GM19025 (cell line): ENCODE data around the gene KIF3A.

Experiments used
- ATAC-seq: cut with Tn5 transposase; IDR thresholded peaks from one replicate; pipeline ENCODE4 v1.9.1; 2021; ENCODE audit warnings: mild to moderate bottlenecking, low read depth, moderate library complexity; ENCODE audit not compliant: unreplicated experiment

The KIF3A gene

DNA sequence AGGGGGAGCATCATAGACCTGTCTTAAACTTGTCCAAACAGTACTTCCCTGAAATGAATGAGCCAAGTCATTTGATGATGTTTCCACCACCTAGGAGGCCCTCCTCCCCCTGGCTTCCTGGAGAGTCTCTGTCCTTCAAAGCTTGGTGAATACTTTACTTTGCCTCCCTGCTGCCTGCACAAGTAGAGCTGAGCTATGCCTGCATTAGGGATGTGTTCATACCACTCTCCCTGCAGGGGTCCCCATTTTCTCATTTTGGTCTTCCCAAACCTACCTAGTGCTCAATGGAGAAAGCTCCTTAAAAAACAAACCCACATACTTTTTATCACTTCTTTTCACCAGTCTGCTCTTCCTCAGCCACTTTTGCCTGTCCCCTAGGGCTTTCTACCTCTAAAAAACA, 17.6 kb upstream of the KIF3A start:
- ATAC-seq, result no peak

DNA sequence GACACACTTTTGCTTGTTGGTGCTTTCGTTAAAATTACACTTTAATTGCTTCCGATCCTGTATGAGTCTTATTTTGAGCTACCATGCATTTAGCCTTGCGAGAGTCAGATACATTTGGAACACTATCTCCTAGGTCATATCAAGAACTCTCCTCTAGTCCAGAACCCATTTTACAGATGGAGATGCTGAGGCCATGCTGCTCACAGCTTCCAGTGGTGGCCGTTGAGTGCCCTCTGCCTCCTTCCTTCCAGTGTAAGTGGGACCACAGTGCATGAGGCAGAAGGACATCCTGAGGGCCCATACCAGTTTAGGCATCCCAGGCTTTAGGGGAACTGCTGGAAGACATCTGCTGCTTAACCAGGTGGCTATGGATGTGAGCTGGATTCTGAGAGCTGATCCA, 16.8 kb upstream of the KIF3A start:
- ATAC-seq, result no peak

DNA sequence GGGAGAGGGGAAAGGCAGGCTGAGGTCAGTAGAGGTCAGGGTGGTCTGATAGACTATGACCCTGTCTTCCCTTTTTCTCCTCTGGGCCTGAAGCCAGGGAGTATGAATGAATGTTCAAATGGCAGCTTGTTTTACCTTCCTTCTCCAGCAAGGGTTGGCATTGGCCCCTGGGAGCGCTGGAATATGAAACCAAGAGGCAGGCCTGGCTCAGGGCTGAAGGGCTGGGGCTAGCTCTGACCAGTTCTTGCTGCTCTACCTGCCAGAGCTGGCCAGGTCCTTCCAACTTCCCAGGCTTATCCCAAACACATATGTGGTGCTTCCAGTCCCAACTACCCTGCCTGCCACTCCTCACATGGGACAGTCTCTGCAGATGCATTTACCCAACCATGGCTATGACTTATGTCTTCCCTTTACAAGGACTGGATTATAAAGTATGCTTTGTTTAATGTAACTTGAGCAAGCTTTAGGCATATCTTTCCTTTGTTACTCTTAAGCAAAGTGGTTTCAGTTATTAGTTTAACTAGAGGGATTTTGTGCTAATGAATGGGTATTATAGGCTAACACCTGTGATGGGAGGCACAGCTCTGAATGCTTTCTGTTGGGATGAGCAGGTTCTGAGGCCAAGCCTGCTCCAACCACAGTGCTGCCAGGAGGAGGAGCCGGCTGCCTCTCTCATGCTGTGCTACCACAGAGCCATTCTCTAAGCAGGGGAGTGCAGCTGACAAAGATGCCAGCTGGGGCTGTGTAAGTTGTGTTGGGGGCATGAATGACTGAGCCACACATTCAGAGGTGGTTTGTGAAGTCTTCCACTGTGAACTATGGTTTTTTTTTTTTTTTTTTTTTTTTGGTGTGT, 16.0 kb upstream of the KIF3A start:
- ATAC-seq, result no peak

DNA sequence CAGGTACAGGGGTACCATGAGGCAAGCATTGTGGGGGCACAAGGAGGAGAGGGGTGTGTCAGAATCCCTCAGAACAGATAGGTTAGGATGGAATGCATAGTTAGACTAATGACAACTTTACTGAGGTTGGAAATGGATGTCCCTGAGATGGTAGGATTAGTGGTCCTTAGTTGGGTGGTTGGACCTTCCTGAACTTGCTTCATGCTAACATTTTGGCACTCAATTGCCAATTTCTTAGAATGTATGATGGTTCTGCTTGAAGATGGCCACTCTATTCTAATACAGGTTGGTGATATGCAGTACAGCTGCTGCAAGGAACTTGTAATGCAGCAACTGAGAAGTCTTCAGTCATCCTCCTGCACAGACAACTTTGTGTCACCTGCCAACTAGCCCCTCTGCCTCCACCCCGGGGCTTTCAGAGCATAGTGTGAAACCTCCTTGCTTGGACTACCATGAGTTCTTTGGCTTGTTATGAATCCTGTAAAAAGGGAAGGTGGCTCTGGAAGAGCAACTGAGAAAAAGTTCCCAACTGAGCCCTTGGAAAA, 15.3 kb upstream of the KIF3A start:
- ATAC-seq, result no peak

DNA sequence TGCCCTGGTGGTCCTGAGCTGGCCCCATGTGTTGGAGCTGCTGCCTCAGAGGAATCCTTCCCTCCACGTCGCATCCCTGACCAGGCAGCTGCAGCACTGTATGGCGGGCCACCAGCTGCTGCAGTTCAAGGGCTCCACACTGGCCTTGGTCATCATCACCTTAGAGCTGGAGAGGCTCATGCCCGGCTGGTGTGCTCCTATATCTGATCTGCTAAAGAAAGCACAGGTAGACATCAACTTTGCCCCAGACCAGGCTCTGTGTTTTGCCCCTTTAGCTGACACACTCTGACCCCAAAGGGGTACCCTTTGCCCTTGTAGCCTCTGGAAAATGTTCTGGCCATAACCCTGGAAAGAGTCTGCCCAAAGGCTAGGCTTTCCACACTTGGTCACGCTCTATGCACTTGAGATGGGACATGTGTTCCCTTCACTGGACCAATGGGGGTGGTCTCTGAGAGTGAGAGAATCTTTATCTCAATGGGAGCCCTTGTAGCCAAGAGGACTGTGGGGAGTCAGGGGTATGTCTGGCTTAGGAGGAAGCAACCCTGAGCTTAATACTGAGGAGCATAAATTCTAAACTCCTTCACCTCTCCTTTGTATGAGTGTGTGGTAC, 14.7 kb upstream of the KIF3A start:
- no peak for ATAC-seq

DNA sequence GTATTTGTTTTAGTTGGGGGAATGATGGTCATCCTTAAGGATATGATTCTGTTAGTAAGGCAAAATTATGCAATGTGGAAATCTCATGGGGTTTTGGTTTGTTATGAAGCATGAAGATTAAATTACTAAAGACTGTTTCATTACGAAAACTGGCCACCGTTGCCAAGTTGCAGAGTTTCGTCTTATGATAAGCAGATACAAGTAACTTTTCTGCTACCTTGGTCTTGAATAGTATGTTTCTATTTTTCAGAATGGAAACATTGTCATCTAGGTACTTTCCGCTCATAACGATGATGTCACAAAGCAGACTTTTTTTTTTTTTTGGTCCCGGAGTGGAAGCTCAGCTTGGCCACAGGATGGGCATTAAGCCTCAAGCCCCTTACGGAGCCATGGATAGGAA, 14.1 kb upstream of the KIF3A start:
- ATAC-seq, result no peak

DNA sequence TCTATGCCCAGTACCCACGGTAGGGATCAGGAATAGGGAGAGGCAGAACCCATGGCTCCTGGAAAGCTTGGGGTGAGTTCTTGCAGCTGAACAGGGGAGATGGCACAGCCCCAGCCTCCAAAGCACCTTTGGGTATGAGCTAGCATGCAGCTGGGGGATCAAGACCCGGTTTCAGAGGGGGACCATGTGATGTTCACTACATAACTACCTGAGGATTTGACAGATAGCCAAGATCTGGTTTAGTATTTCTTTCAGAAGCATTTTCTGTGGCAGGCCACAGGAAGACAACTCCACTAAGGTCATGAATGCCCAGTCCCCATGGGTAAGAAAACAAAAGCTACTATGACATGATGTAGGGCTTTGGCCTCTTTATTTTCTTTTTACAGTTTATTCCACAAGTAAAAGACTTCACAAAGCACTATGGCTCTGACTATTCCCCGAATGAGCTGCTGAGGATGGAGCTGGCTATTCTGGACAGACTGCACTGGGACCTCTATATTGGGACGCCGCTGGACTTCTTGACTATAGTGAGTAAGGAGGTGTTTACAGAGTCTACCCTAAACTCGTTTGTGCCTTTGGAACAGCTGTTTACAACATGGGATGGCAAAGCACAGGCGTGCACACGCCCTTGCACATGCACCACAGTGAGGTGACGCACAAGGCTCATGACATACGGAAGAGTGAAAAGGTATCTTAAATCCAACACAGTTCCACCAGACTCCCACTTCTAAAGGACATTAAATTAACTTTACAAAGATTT, 13.3 kb upstream of the KIF3A start:
- peak; percentile 42 for ATAC-seq

DNA sequence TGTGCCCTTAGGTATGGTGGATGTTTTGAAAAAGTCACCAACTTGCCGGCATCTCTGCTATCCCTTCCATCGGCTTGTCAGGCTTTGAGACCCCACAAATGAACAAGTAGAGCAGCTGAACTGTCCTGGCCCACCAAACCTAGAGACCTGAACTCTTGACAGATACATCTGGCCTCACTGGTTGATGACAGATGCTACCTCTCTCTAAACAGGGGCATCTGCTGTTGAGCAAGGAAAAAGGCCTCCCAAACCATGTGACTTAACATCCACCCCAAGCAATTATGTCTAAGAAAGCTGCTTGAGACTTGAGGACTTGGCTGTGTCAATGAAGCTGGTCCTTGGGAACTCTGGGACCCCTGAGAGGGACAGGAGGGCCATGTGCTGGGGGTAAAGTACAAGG, 12.2 kb upstream of the KIF3A start:
- no peak for ATAC-seq

DNA sequence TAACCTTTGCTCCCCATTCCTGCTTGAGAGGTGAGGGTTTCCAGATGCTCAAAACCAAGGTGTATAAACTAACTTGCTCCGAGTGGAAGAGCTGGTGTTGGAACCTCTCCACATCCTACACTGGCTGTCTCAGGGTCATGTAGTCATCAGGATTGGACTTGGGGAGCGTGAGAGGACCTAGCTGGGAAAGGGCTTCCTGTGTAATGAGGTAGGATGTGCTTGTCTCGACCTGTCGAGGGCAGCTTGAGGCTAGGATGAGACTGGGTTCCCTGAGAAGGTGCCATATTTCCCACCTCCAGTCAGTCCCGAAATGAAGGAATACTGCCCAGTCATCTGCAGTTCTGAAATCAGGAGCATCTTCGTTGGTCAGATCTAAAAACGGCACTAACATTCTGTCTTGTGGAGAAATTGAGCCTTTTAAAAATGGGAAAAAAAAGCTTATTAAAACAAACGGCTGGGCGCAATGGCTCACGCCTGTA, 11.2 kb upstream of the KIF3A start:
- ATAC-seq, result no peak

DNA sequence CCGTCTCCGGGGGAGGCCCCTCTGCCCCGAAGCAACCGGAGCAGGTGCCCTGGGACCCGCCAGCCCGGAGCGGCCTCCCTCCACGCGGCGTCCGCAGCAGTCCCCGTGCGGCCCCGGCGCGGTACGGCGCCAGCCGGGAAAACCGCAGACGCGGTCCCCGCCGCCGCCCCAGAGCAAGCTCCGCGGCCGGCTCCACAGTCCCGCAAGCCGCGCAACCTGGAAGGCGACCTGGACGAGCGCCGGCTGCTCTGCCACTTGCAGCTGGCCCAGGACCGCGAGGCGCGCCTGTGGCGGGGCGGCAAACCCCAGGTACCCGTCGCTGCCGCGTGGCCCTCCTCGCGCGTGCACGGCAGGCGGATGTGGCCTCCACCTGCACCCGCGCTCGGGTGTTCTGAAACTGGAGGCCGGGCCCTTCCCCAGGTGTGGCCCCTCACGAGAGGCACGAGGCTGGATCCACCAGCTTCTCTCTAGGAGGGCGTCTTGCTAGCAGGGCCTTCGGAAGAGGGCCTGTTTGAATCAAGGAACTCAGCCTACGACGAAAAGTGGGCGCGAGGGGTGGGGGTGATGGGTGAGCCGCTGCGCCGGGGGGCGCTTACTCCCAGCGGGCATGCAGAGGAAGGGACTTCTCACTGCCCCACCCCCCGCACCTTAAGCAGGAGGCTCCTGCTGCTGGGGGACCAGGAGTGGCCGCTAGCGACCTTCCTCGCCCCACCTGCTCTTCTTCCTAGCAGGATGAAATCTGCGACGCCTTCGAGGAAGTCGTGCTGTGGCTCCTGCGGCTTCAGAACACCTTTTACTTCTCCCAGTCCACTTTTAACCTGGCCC, 10.5 kb upstream of the KIF3A start:
- ATAC-seq, result peak; percentile 6

DNA sequence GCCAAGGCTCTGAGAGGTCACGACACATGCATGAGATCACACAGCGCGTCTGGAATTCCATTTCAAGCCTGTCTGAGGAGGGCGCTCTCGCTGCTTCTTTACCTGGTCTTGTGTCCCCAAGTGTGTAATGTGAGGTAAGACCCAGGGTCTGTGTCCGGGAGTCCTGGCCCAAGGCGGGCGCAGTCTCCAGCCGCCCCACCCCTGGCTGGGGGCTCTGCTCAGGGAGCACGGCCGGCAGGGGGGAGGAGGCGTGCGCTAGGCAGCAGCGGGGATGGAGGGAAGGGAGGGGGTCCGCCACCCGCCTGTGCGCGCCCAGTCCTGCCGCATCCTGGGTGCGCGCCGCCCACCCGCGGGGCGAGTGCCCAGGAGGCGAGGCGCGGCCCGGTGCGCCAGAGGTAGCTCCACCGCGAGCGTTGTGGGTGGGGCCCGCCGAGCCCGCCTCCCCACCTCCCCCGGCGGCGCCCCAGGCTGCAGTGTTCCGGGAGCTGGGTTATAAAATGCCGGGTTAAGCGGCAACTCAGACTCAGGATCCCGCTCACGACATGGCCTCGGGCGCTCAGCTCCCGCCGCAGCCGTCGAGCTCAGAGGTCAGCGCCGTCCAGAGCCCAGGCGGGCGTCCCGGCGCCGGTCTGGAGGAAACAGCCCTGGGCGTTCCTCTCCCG, 9.7 kb upstream of the KIF3A start, which contains the start of gene CCNI2:
CCNI2 (plus strand) TSS at position 473 of the 662 bp plus-strand sequence; CDS start at position 543, 70 bp downstream.
- ATAC-seq, result peak; percentile 42

DNA sequence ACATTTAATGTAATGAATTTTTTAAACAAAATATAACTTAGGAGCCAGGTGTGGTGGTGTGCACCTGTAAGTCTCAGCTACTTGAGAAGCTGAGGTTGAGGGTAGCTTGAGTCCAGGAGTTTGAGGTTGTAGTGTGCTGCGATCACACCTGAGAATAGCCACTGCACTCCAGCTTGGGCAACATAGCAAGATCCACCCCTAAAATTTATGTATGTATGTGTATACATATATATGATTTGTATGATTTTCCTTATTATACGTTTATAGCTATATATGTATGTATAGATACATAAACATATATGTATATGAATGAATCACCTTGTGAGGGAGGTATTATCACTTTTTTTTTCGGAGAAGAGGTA, 9.2 kb upstream of the KIF3A start:
- no peak for ATAC-seq

DNA sequence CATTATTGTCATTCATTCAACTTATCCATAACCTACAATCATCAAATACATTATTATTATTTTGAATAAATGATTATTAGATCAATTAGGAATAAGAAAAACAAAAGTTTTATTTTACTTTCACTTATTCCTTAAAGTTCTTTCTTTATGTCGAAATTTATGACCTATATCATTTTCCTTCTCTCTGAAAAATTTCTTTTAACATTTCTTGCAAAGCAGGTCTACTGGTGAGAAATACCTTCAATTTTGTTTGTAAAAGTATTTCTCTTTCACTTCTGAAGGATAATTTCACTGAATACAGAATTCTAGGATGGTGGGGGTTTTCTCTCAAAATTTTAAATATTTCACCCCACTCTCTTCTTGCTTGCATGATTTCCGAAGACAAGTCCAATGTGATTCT, 7.3 kb upstream of the KIF3A start:
- ATAC-seq, result no peak

DNA sequence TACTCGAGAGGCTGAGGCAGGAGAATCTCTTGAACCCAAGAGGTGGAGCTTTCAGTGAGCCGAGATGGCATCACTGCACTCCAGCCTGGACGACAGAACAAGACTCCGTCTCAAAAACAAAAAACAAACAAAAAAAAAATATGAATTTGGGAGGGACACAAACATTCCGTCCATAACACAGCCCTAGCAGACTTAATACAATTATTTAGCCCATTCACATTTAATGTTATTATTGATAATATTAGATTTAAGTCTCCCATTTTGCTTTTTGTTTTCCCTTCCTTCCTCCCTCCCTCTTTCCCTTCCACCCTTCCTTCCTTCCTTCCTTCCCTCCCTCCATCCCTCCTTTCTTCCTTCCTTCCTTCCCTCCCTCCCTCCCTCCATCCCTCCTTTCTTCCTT, 5.3 kb upstream of the KIF3A start:
- no peak for ATAC-seq

DNA sequence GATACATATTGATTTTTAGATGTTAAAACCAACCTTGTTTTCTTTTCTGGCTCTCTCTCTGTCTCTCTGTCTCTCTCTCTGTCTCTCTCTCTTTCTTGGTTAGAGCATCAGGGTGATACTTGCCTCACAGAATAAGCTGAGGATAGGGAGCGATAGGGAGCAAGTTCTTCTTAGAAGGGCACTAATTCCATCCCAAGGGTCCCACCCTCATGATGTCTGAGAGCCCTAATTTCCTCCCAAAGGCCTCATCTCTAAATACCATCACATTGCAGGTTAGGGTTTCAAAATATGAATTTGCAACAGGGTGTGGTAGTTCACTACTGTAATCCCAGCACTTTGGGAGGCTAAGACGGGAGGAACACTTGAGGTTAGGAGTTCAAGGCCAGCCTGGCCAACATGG, 4.8 kb upstream of the KIF3A start:
- no peak for ATAC-seq

DNA sequence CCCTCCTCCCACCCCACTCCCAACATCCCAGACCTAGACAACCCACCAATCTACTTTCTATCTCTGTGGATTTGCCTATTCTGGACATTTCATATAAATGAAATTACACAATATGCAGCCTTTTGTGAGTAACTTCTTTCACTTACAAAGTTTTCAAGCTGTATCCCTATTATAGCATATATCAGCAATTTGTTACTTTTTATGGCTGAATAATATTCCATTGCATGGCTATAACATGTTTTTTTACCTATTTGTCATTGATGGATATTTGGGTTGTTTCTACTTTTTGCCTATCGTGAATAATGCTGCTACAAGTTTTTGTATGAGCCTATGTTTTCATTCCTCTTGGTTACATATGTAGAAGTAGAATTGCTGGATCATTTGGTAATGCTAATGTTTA, 1.9 kb upstream of the KIF3A start:
- no peak for ATAC-seq

DNA sequence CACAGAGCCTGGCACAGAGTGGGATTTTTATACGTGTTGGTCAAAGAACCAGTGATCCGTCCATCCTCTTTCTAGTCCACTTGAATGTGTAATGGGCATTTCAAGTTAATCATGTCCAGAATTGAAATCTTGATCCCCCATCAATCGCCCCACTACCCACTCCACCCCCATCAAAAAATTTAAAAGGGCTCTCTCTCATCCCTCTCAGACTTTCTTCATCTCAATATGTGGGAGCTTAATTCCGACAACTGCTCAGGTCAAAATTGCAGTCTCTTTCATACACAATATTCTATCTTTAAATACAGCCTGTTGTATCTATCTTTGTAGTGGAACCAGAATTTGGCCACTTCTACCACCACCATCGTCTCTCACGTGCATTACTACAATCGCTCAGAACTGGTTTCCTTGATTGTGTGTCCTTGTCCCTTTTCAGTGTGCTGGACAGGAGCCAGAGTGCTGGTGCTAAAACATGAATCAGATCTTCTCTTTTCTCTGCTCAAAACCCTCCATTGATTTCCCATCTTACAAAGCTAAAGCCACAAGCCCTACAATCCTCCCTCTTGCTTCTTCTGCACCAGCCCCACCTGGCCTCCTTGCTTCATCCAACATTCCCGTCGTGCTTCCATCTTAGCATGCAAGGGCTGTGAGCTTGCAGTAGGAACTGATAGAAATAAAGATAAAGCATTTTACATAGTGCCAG, 786 bp upstream of the KIF3A start:
- ATAC-seq, result no peak

DNA sequence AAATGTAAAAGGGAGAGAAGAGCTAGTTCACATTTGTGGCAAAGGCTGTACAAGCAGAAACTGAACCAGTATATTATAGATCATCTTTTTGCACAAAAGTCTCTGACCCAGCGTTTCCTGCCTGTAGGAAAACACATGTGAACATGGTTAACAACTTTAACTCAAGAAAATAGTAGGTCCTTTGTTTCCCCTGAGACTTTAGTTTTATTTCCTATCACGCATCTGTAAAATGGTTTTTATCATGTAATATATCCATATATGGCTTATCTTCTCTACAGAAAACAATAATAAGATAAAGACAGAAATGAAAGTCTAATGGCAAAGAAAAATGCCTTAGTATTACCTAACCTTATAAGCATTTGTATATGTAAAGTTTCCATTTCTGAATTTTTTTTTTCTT, 2.7 kb downstream of the KIF3A start:
- ATAC-seq, result no peak

DNA sequence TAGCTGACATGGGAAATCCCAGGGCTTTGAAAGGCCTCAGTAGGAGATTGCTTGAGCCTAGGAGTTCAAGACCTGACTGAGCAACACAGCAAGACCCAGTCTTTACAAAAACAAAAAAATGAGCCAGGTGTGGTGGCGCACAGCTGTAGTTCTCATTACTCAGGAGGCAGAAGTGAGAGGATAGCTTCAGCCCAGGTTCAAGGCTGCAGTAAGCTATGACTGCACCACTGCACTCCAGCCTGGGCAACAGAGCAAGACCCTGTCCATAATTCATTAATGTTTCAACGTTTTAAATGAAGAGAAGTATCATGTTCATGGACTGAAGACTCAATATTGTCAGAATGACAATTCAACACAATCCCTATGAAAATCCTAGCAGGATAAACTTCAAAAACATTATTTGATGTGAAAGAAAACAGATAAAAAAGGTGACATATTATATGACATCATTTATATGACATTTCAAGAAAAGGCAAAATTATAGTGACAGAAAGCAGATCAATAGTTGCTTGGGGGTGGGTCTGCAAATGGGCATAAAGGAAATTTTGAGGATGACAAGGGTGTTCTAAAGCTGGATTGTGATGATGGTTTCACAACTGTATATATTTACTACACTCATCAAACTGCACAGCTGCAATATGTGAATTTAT, 3.7 kb downstream of the KIF3A start:
- no peak for ATAC-seq
